B cell (primary cell): ENCODE results near the gene SUGCT. TPM values are rescaled to one million over a fixed set of nuclear protein-coding genes. Genes with fewer than 3 reads are reported as not detected.

ENCODE experiments used
- ATAC-seq: fragments of 200-7000 bp; cut with Tn5 transposase; one replicate; pipeline ENCODE4 v1.10.0; 2021; ENCODE audit warnings: low read depth, mild to moderate bottlenecking, moderate number of reproducible peaks, moderate library complexity
- CTCF ChIA-PET: fragments of 350-600 bp; sonication (Branson Sonifier 250); formaldehyde crosslinking; loops from one replicate; lab custom pipeline; 2021; ENCODE audit warnings: antibody characterized with exemption, inconsistent platforms; lab: Charles Lee
- POLR2A ChIA-PET: fragments of 350-600 bp; sonication (Branson Sonifier 250); formaldehyde crosslinking; loops from one replicate; lab custom pipeline; 2021; ENCODE audit warnings: antibody characterized with exemption; lab: Charles Lee
- DNase-seq: peaks from one replicate; pipeline ENCODE4 v3.0.0; 2013
- H2AFZ ChIP-seq: 2 replicates; pipeline ENCODE4 v1.6.1; 2012; ENCODE audit warnings: mild to moderate bottlenecking, low read depth, low read length; ENCODE audit not compliant: insufficient read depth, poor library complexity, severe bottlenecking
- H3K27ac ChIP-seq, 2 donors: 1 replicate in 1 of 2; 2 replicates in 1 of 2; pipeline ENCODE4 v1.5.1; 2012 to 2013; ENCODE audit warnings: low read length in 2 of 2, mild to moderate bottlenecking in 2 of 2, moderate library complexity in 1 of 2
- H3K27me3 ChIP-seq, 4 experiments: fragments of 200-600 bp in 1 of 4; sonication (generic) in 1 of 4; replicated peaks in 1 of 4; 1 replicate in 2 of 4; 2 replicates in 2 of 4; pipeline versions ENCODE4 v1.6.1 to v1.7.0; 2013 to 2016; ENCODE audit warnings: low read length in 3 of 4, mild to moderate bottlenecking in 2 of 4, mixed read lengths in 1 of 4, moderate library complexity in 1 of 4; ENCODE audit not compliant: insufficient read depth in 4 of 4, control insufficient read depth in 3 of 4; ENCODE audit errors: control extremely low read depth in 1 of 4
- H3K36me3 ChIP-seq, 2 experiments: replicated peaks in 1 of 2; 1 replicate in 1 of 2; 2 replicates in 1 of 2; pipeline versions ENCODE4 v1.6.1 to v1.7.1; 2013; ENCODE audit warnings: low read length in 1 of 2; ENCODE audit not compliant: insufficient read depth in 2 of 2, control insufficient read depth in 1 of 2; ENCODE audit errors: control extremely low read depth in 1 of 2, extremely low read depth in 1 of 2
- H3K4me1 ChIP-seq, 2 donors: fragments of 200-600 bp in 1 of 2; sonication (generic) in 1 of 2; 1 replicate in 1 of 2; 2 replicates in 1 of 2; pipeline versions ENCODE4 v1.5.1 to v1.6.1; 2013 to 2017; ENCODE audit warnings: low read length in 2 of 2; ENCODE audit not compliant: control insufficient read depth in 2 of 2, insufficient read depth in 2 of 2
- H3K4me2 ChIP-seq: replicated peaks from 2 replicates; pipeline ENCODE3; 2012; ENCODE audit warnings: mild to moderate bottlenecking, low read depth, low read length; ENCODE audit not compliant: poor library complexity, severe bottlenecking
- H3K4me3 ChIP-seq, 5 experiments: fragments of 200-600 bp in 1 of 5; sonication (generic) in 1 of 5; 1 replicate in 3 of 5; 2 replicates in 2 of 5; pipeline versions ENCODE4 v1.5.1 to v1.7.0; 2011 to 2016; ENCODE audit warnings: low read length in 4 of 5, mild to moderate bottlenecking in 4 of 5, low read depth in 2 of 5, control low read depth in 1 of 5, moderate library complexity in 1 of 5; ENCODE audit not compliant: insufficient read depth in 1 of 5; ENCODE audit errors: control extremely low read depth in 1 of 5, extremely low read depth in 1 of 5
- H3K79me2 ChIP-seq: fragments of 200-600 bp; sonication (generic); one replicate; pipeline ENCODE4 v1.6.0; 2016; ENCODE audit warnings: low read length; ENCODE audit not compliant: control insufficient read depth, insufficient read depth
- H3K9ac ChIP-seq: fragments of 200-600 bp; sonication (generic); 2 replicates; pipeline ENCODE4 v1.6.1; 2017; ENCODE audit warnings: mild to moderate bottlenecking, low read length, moderate library complexity
- H3K9me3 ChIP-seq, 3 donors: one replicate each; pipeline versions ENCODE4 v1.6.1 to v1.7.1; 2013; ENCODE audit warnings: low read length in 2 of 3; ENCODE audit not compliant: control insufficient read depth in 2 of 3, insufficient read depth in 1 of 3; ENCODE audit errors: control extremely low read depth in 1 of 3
- H4K20me1 ChIP-seq: 2 replicates; pipeline ENCODE4 v1.6.0; 2012; ENCODE audit warnings: mild to moderate bottlenecking, low read length; ENCODE audit not compliant: insufficient read depth, control insufficient read depth, poor library complexity, severe bottlenecking
- H3K27ac Mint-ChIP-seq: one replicate; pipeline ENCODE4 v1.8.0; 2021; ENCODE audit warnings: mixed read lengths
- H3K27me3 Mint-ChIP-seq: one replicate; pipeline ENCODE4 v1.8.0; 2021; ENCODE audit warnings: mixed read lengths
- H3K4me1 Mint-ChIP-seq: one replicate; pipeline ENCODE4 v1.8.0; 2021; ENCODE audit warnings: mixed read lengths
- H3K4me3 Mint-ChIP-seq: one replicate; pipeline ENCODE4 v1.8.0; 2021; ENCODE audit warnings: mixed read lengths
- H3K9me3 Mint-ChIP-seq: one replicate; pipeline ENCODE4 v1.8.0; 2022; ENCODE audit warnings: mixed read lengths; ENCODE audit not compliant: insufficient read depth
- EZH2 ChIP-seq: IDR thresholded peaks from 2 replicates; pipeline ENCODE4 v1.6.1; 2012; ENCODE audit warnings: borderline replicate concordance, low read depth, mild to moderate bottlenecking, moderate library complexity, low read length; ENCODE audit not compliant: insufficient read depth, poor library complexity, severe bottlenecking
- WGBS: methylation state at CpG from one replicate; pipeline ENCODE4 v1.1.5; 2013; ENCODE audit warnings: missing lambda C conversion rate; ENCODE audit not compliant: insufficient coverage; 5-methylcytosine and 5-hydroxymethylcytosine counted together
- intact Hi-C: fragments of 100-400 bp; cut with micrococcal nuclease; formaldehyde crosslinking; loops from one replicate; pipeline ENCODE4 v1.10.0; 2022
- polyA plus RNA-seq: library from polyadenylated mRNA; depleted of rRNA; stranded (reverse); fragments of >200 nt; gene quantifications from 2 replicates; pipeline ENCODE4 v1.2.3, GENCODE V29; 2012
- total RNA-seq, 2 donors: library from RNA; stranded (reverse); fragments of 120-200 nt in 1 of 2; gene quantifications; 1 replicate in 1 of 2; 2 replicates in 1 of 2; pipeline versions ENCODE4 v1.2.3 to v1.2.4, GENCODE V29; 2013 to 2022
- TF ChIP-seq, protein P1 (sequence below): fragments of 200-600 bp; IDR thresholded peaks from one replicate; pipeline ENCODE4 v1.8.0; 2022; ENCODE audit warnings: antibody characterized with exemption, mild to moderate bottlenecking

SUGCT gene
- total and polyA plus RNA-seq, 2 donors (not counting 1 experiment from before 2014, with no cell fraction given): 0.19 to 0.86 TPM

DNA sequence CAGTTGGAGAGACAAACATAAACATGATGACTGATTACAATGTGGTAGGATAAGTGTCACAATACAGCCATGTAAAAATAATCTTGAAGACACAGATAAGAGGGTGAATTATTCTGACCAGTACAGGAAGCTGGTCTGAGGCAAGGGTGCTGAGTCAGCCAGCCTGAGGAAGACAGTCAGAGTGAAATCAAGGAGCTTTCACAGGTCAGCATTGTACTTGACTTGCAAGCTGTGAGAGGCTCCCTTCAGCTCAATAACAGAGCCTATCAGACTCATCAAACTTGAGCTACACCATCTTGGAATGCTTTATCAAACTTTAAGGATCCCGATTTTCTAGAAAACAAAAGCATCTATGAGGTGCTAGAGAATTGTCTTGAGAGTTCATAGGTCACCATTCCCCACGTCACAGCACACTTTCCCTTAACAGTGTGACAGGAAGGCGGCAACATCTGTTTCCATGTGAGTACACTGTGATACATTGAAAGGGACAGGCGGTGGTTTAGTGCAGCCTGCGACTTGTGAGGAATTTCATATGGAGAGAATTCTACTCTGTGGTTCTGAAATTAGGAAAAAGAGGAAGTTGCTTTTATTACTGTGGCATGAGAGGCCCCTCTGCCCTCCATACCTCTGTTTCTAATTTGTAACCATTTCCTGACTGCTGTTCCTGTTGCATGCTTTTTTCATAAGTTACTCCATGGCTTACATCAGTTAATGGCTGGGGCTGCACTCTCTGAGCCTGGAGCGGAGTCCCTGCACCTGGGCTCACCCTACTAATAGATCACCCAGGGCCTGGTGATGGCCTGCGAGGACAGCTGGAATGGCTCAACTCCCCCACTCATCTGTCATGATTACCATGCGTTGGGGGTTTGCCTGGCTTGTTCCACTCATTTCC lies 417.1 kb downstream of the SUGCT start:
- Histone ChIP-seq H3K4me1 (no peaks in the 10 kb centered on the region), H3K9me3 (no peaks in the 10 kb centered on the region), H4K20me1 (no peaks in the 10 kb centered on the region), H3K36me3 (no peaks in the 10 kb centered on the region), H3K79me2 (no peaks in the 10 kb centered on the region), H3K4me2 (no peak overlapping the region), H2AFZ (no peak overlapping the region), H3K27ac (no peak overlapping the region), H3K9ac (no peak overlapping the region), H3K4me3 (no peak overlapping the region), H3K27me3 (no peaks in the 10 kb centered on the region)
- intact Hi-C loops: no loop called here
- Mint-ChIP-seq H3K4me3 (no peak overlapping the region), H3K4me1 (no peaks in the 10 kb centered on the region), H3K27ac (no peak overlapping the region), H3K27me3 (no peaks in the 10 kb centered on the region), H3K9me3 (no peaks in the 10 kb centered on the region)
- ChIA-PET CTCF (no interaction called here), POLR2A (no interaction called here)
- TF ChIP-seq EZH2: no peak
- TF ChIP-seq, protein P1, sequence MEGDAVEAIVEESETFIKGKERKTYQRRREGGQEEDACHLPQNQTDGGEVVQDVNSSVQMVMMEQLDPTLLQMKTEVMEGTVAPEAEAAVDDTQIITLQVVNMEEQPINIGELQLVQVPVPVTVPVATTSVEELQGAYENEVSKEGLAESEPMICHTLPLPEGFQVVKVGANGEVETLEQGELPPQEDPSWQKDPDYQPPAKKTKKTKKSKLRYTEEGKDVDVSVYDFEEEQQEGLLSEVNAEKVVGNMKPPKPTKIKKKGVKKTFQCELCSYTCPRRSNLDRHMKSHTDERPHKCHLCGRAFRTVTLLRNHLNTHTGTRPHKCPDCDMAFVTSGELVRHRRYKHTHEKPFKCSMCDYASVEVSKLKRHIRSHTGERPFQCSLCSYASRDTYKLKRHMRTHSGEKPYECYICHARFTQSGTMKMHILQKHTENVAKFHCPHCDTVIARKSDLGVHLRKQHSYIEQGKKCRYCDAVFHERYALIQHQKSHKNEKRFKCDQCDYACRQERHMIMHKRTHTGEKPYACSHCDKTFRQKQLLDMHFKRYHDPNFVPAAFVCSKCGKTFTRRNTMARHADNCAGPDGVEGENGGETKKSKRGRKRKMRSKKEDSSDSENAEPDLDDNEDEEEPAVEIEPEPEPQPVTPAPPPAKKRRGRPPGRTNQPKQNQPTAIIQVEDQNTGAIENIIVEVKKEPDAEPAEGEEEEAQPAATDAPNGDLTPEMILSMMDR: no peak
- WGBS: 0% methylated on average over 4 of the region's 8 CpGs
- ATAC-seq: no peak
- DNase-seq: no peak

DNA sequence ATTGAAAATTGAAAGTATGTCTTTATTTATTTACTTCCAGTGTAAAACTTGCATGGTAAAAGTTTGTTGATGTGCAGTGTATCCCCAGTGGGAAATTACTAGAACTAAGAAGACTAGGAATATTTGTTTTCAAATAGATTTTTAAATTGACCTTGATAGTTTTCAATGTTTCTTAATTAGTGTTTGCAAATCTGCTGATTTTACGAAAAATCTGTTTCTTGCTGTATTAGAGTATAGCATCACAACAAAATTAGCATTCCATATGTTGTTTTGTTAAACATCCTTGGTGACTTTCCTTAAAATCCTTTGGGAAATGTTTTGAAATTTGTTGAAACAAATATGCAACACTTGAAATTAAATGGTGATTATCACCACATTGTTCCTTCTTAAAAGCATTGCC lies 425.9 kb downstream of the SUGCT start:
- Histone ChIP-seq H3K4me2 (no peak overlapping the region), H3K27ac (no peak overlapping the region), H3K4me3 (no peak overlapping the region), H4K20me1 (no peaks in the 10 kb centered on the region), H3K36me3 (no peaks in the 10 kb centered on the region), H2AFZ (no peak overlapping the region), H3K27me3 (no peaks in the 10 kb centered on the region), H3K79me2 (no peaks in the 10 kb centered on the region), H3K9ac (no peak overlapping the region), H3K4me1 (no peaks in the 10 kb centered on the region), H3K9me3 (no peaks in the 10 kb centered on the region)
- Mint-ChIP-seq H3K27ac (no peak overlapping the region), H3K27me3 (no peaks in the 10 kb centered on the region), H3K4me3 (no peak overlapping the region), H3K4me1 (no peaks in the 10 kb centered on the region), H3K9me3 (no peaks in the 10 kb centered on the region)
- no CpG with 5 or more reads among the region's 1 CpG for WGBS
- DNase-seq (no peak), ATAC-seq (no peak)
- POLR2A ChIA-PET: no interaction called here
- TF ChIP-seq, protein P1: no peak
- TF ChIP-seq EZH2: no peak
- intact Hi-C loops: no loop called here
- CTCF ChIA-PET: no interaction called here
